Retina (tissue), 1 donor: Measurements from ENCODE around the gene SPAG6.
"Not testable (repeated sequence)": the region's sequence is repeated elsewhere in the genome, so short reads cannot be mapped to it uniquely, and the experiment has no call there.

ENCODE experiments used
- DNase-seq: peaks from one replicate; pipeline ENCODE4 v3.0.0-alpha.2; 2016

The SPAG6 gene

DNA sequence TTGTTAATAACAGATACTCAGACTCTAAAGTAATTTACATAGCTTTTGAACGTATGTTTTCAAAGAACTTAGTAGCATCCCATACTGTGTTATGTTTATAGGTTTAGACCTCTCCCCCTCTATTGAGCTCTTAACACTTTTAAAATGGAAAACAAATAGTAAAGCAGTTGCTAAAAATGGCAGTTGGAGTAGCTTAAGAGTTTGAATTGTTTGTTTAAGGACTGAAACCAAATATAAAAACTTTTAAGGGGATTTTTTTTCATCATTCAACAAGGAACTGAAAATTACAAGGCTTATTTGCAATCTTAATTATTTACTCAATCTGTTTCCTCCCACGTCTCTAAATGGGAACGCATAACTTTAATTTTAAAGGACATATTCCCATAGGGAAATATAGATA lies 1.6 kb upstream of the SPAG6 start:
- no peak for DNase-seq

DNA sequence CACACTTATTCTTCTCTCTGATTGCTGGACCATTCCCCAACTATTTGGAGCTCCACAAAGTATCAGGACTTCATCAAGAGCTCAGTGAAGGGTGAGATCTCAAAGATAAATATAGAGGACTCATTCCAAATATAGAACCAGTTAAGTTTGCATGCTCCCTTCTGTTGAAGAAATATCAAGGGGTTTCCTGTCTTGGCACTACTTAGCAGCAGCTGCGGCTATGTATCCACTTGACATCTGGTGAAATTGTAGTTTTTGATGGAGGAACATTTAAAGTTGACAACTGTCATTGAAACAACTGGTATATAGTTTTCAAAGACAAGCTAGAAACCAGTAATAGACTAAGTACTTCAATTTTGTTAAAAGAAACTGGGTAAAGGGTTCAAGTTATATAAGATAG lies 1.0 kb upstream of the SPAG6 start:
- no peak for DNase-seq

DNA sequence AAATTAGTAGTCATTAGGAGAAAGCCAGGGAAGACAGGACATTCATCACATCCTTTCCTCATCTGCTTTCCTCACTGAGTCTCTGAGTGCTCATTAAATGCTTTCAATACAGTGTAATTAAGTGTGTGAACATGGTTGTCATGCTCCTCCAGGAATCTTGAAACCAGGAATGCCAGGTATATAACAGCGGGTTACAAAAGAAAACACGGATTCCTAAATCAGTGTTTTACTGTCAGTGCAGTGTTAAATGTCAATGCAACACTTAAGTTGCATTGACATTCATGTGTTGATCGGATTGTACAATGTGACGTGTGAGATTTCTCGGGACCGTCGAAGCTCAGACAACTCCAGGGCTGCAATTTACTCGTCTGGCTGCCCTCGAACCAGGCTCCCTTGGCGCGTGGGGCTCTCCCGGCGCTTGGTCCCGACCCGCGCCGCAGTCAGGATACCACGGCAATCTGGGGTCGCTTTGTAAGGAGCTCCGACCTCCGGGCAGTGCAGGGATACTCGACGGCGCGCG lies 455 bp upstream of the SPAG6 start:
- no peak for DNase-seq

DNA sequence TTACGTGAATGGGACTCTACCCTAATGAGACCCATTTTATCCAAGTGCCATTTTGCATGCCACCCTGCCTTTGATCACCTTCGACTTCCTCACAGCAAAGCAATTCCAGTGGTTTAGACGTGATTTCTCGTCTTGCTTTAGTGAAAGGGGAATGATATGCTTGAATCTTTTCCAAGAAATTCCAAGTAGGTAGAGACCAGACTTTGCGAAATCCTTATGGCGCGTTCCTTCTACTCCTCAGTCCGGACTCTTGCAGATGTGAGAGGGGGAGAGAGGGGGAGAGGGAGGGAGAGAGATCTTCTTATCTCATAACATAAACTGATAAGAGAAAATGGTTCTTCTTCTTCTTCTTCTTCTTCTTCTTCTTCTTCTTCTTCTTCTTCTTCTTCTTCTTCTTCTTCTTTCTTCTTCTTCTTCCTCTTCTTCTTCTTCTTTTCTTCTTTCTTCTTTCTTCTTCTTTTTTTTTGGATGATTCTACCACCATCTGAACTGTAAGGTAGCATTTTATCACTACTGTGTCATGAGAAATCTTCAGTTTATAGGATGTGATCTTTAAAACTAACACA lies 883 bp downstream of the SPAG6 start:
- no peak for DNase-seq

DNA sequence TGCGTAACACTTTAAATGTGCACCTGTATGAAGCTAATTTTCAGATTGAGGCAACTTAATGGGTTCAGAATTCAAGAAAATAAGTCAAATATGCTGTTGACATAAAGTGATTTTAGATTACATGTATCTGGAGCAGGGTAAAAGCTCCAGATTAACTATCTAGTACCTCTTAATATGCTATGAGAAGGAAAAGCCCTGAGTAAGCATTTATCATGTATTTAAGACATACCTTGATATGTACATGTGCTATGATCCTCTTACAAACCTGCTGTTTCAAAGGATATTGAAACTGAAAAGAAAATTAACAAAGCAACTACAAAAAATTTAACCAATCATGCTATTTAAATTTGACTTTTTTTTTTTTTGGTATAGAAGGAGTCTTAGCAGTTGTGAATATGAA lies 4.5 kb downstream of the SPAG6 start:
- DNase-seq, result no peak

DNA sequence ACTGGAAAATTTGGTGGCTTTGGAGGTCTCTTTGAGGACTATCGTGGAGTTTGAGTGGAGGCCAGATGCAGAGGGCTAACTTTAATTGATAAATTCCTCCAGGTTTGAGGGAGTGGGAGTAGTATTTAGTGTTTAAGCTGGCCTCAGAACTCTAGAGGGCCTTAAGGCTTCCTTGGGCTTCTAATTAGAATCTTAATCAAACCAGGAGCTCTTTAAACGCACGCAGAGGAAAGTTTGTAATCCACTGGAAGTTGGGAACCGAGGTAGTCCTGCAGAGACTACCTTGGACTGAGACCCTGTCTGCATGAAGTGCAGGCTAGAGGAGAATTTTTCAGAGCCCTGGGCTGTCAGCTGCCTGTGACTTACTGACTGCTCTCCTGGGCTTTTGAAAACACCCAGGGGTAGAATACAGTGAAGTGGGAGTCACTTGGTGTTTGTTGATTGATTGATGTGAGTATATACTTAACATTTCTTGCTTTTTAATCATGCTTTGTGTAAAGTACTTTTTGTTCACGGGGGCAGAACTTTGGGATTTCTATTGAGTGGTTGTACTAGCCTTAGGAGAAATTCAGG lies 5.9 kb downstream of the SPAG6 start:
- no peak for DNase-seq

DNA sequence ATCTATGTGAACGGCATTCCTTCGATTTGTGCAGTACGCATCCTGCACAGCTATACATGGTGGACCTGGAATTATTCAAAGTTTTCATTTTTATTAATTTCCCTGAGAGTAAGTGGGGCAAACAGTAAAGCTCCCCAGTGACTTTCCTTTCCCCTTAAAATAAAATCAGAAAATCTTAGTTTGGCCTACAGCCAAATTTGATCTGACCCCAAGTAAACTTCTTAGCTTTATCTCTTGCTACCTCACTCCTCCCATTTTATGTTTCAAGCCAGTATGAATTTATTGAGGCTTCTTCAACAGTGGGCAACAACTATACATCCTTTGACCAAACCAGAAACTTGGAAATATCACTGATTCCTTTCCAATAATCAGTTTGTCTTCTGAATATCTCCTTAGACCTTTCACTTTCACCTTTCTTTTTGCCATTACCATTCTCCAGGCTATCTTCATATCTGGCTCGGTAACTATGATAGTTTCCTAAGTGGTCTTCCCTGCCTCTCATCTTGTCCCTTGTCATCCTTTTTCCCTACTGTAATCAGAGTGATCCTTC lies 11.1 kb downstream of the SPAG6 start:
- DNase-seq, result no peak

DNA sequence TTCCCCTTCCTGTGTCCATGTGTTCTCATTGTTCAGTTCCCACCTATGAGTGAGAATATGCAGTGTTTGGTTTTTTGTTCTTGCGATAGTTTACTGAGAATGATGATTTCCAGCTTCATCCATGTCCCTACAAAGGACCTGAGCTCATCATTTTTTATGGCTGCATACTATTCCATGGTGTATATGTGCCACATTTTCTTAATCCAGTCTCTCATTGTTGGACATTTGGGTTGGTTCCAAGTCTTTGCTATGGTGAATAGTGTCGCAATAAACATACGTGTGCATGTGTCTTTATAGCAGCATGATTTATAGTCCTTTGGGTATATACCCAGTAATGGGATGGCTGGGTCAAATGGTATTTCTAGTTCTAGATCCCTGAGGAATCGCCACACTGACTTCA lies 12.5 kb downstream of the SPAG6 start:
- not testable (repeated sequence) for DNase-seq

DNA sequence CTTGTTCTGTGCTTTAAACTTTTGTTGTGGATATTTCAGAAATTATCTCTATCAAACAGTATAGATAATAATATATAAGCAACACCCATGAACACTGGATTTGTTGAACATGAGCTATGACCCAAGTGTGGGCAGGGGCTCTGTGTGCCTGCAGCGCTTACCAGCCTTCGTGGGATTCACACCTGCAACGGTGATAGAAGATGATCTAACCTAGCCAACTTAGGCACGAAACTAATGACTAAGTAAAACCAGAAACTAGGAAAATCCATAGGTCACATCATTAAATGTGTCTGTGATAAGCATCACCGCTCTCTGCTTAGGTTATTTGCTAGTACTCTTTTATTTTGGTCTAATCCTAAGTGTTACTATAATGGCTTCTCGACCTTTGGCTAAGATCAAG lies 18.0 kb downstream of the SPAG6 start:
- DNase-seq, result no peak

DNA sequence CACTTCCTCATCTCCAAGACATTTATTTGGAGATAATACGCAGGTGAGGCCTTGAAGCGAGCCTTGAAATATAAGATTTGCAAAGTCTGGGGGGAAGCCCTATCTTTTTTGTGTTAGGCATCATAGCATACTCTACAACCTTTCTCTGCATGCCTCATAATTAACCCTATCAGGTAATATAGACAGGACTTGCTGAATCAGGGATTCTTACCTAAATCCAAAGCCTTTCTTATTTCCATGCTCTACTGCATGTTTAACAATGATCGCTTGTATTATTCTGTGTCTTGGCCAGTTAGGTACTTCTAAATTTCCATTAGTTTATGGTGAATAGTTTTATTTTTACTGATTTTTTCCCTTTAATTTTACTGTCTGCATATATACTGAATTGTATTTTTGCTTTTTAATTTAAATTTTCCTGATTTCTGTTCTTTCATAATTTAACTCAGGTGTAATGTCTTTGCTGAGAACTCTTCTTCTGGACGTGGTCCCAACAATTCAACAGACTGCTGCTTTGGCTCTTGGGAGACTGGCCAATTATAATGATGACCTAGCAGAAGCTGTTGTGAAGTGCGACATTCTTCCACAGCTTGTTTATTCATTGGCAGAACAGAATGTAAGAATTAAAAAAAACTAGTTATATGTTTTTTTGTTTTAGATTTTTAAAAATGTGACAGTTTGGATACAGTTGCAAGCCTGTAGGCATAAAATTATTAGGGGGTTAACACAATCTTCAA lies 19.3 kb downstream of the SPAG6 start:
- DNase-seq, result no peak

DNA sequence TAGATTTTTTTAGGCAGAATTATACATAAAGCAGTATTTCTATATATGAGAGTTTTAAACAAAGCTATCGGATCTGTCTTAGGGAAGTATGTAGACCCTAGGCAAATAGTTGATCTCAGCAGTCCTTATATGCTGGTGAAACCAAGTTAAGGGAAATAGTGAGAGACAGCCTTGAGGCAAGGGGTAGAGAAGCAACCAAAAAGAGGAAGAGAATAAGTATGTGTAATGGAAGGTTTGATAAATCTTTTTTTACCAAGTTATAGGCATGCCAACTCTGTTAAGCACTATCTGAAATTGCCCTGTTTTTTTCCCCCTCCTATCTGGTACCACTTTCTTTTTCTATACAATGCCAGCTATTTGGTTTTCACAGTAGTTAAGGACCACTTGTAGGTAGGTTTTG lies 19.9 kb downstream of the SPAG6 start:
- DNase-seq, result no peak

DNA sequence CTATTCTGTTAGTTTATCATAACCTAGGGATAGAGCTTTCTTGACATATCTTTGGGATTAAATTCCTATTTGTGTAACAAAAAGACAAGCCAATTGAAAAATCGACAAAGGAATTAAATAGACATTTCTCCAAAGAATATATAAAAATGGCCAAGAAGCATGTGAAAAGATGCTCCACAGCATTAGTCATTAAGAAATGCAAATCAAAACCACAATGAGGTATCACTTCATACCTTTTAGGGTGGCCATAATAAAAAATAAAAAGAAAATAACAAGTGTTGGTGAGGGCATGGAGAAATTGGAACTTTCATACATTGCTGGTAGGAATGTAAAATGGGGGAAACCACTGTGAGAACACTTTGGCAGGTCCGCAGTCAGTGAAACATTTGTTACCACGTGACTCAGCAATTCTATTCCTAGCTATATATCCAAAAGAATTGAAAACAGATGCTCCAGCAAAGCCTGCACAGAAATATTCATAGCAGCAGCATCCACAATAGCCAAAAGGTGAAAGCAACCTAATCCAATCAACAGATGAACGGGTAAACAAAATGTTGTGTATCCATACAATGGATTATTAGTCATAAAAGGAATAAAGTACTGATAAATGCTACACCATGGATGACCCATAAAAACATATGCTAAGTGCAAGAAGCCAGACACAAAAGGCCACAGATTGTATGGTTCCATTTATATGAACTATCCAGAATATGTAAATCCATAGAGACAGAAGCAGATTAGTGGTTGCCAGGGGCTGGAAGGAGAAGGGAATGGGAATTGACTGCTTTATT lies 20.5 kb downstream of the SPAG6 start:
- no peak for DNase-seq

DNA sequence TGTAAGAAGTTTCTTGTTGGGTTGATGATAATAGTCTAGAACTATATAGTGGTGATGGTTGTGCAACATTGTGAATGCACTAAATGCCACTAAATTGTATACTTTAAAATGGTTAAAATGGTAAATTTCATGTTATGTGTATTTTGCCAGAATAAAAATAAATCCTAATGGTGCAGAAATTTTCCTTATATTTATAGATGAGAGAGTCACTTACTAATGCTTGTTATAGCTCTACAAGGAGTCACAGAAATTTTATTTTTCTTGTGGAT lies 21.1 kb downstream of the SPAG6 start:
- DNase-seq, result no peak

DNA sequence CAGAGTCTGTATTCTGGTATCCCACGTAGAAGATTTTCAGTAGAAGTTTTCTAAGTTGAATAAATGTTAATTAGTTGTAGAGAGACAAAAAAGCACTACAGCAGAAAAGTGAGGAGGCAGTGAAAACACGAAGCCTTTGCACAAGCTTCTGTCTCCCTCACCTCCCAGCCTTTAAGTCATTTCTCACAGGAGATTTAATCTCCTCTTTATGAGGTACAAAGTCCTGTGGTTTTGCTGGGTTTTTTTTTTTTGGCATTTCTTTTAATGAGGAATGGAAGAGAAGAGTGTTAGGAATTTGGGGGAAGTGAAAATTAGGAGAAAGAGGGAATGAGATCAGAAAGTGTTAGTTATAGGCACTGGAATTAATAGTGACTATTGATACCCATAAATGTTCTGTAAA lies 21.5 kb downstream of the SPAG6 start:
- DNase-seq, result no peak

DNA sequence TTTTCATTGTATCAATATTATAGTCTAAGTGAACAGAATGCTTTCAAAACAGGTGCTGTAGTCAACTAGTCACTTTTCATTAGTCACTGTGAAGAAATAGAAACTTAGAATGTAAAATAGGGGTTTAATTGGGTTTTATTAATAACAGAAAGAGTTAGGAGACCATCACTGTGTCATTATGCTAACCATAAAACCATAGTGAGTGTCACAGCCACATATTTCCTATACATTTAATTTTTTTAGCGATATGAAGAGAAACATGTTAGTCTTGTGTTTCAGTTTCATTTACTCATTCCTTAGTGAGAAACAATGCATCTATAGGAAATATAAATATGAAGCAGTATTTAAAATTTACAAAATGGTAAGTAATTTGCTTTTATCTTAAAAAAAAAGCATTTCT lies 22.2 kb downstream of the SPAG6 start:
- no peak for DNase-seq

DNA sequence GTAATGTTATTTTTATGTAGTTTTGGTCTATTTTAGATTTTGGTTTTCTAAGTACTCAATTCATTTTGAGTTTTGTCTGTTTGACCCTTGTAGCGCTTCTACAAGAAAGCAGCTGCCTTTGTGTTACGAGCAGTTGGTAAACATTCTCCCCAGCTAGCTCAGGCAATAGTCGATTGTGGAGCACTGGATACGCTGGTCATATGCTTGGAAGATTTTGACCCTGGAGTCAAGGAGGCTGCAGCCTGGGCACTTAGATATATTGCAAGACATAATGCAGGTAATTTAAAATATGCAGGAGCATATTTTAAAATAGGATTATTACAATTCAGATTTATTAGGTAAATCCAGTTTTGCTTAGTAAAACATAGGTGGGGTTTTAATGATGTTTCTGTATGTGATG lies 23.1 kb downstream of the SPAG6 start:
- DNase-seq, result no peak

DNA sequence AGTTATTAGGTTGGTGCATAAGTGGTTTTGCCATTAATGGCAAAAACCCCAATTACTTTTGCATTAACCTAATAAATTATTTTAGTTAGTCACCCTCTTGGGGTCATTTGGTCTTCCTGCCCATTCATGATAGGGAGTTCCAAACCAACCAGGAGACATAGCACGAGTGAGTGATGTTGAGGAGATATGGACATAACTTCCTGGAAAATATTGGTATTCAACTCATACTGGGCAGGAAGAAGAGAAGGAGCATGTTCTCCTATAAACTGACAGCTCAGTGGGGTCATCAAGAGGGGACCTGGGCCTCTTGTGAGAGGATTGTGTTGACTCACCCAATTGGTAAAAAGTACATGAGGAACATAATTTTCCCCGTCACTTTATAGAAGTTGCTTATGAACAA lies 23.7 kb downstream of the SPAG6 start:
- no peak for DNase-seq

DNA sequence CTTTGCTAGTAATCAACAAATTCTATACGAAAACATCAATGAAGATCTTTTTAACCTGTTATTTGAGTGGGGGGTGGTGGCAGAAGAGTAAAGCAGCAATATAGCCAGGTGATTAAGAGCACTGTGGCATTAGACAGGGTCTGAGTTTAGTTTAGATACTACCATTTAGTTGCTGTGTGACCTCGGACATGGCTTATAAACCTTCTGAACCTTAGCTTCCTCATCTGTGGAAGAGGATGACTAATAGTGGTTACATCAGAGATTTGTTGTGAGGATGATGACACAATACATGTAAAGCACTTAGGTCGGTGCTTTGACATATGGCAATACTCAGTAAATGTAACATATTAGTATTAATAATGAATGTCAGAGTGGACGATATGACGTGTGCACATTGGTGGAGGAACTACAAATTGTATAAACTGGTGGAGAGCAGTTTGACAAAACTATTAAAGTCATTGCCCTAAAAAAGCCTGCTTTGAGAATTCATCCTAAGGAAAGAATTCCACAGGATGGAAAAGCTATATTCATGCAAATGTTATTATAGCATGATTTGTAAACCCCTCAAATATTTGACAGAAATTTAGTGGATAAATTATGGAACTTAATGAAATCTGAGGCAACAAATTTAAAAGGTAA lies 24.3 kb downstream of the SPAG6 start:
- DNase-seq, result no peak

DNA sequence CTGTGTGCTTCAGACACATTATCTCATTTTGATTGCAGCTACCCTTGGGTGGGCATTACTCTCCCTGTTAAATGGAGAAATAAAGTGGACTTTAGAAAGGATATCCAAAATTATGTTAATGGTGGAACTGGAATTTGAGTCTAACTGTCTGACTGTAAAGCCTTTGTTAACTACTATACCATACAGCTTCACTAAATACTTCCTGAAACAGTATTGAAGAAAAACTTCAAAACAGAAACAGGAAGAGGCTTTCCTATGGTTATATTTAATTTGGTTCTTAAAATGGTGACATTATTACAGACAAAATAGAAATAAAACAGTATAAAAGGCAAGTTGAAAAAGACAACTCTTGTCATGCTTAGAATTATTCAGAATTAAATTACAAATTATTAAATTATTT lies 25.0 kb downstream of the SPAG6 start:
- DNase-seq, result no peak

DNA sequence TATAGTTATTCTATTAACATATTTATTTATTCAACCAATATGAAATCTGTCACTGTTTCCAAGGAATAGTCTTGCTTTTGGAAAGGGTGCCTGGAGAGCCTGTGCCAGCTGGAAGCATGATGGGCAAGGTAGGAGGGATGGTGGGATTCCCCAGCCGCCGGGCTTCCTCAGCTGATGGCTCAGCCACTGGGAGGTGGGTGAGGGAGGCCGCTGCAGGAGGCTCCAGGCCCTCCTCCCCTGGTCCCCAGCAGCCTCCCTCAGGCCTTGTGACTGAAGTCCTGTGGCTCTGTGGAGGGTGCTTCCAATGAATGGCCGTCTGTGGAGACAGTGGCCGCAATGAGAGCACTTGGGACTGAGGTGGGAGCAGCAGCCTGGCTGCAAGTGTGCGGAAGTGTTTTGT lies 27.0 kb downstream of the SPAG6 start:
- peak; percentile 31 for DNase-seq

DNA sequence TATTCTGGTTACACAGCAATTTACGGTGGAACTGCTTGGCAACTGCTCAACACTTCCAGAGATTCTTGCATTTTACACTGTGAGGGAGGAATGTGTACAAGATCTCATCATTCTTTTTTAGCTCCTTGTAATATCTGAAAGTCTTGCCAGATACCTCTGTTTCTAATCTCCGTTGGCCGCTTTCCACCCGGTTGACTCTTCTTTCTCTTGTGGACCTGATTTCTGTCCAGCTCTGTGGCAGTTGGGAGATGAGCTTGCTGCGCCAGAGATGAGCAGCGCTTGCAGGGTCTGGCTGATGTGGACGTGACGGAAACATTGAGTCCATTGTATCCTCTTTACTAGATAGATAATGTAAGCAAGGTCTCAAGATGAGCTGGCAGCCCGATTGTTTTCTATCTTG lies 27.6 kb downstream of the SPAG6 start:
- peak; percentile 53 for DNase-seq

DNA sequence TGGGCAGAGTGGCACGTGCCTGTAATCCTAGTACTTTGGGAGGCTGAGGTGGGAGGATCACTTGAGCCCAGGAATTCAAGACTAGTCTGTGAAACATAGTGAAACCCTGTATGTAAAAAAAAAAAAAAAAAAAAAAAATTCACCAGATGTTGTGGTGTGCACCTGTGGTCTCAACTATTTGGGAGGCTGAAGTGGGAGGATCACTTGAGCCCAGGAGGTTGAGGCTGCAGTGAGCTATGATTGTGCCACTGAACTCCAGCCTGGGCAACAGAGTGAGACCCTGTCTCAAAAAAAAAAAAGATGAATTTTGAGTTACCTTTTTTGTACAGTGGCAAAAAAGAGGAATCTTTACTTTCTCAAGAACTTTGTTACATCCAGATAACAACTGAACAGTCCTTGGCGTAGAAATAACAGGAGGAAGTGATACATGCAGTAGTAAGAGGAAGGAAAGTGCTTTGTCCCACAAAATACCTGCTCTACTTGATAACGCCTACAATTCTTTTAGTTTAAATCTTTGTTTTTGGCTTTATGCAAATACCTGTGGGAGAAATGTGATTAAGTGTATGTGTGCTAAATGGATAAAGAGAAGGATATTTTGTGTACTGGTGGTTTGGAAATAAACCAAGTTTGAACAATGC lies 29.3 kb downstream of the SPAG6 start:
- no peak for DNase-seq

DNA sequence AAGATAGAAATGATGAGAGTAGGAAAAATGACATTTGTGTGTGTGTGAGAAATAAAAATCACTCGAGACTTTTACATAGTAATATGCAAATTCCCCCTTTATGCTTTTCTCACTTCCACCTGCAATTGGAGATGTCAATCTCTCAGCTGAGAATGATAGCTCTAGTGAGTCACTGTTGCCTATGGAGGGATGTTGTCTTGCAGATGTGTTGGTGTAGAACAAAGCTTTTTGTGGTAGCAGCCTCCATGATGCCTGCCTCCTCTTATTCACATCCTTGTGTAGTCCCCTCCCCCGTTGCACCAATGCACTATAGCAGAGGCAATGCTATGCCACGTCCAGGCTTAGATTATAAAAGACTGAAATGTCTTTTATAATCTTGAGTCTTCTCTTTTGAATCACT lies 33.8 kb downstream of the SPAG6 start:
- no peak for DNase-seq
